Right renal cortex interstitium (tissue), 3 donors: Measurements from ENCODE around the gene MTARC2. TPM values are rescaled to one million over a fixed set of nuclear protein-coding genes. Genes with fewer than 3 reads are reported as not detected.

Experiments
- DNase-seq, 3 donors: peaks; one replicate each; pipeline ENCODE4 v3.0.0-alpha.2; 2013; ENCODE audit warnings: low read depth in 3 of 3, low spot score in 2 of 3
- polyA plus RNA-seq, 3 donors: library from polyadenylated mRNA; unstranded; fragments of 120-200 nt; gene quantifications; one replicate each; pipeline ENCODE4 v1.2.1, GENCODE V29; 2013; ENCODE audit not compliant: insufficient read length in 3 of 3

Gene MTARC2
- polyA plus RNA-seq, 3 donors, result 47.1 to 55.1 (median 49.0) TPM

DNA sequence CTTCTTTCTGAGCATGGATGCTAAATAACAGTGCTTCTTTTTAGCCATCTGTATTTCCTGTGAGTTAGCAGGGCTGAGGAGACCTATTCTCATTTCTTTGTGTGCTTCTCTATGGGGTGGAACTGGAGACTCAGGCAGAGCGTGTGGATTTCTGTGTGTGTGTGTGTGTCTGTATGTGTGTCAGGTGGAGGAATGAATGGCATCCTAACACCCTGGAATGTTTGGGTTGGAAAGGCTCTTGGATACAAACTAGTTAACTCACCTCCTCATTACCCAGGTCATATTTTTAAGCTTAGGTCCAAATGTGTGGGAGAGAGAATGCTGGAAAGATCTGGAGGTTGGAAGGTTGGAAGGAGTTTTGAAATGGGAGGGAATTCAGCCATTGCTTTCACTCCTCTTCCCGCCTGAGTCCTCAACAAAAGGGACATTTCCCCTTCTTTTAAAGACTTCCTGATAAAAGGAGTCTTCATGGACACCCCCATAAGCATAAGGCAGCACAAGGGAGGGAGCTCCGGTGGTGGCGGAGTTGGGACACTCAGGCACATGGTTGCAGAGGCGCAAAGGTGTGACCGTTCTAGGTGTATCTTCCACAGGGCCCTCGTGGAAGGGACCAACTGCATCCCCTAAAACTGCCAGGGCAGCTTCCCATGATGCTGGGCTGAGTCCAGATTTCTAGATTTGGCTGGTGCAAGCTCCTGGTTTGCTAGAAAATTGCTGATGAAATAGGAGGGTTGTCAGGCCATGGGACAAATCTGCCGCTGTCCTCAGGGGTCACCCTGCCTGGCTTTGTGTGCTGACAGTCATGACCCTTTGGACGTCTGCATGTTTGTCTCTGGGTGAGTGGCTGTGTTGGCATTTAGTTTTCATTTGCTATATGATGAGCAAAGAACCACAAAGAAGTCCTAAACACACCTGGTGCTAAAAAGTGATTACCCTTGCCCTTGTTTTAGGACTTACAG, 76.2 kb downstream of the MTARC2 start:
- DNase-seq, result no peak

DNA sequence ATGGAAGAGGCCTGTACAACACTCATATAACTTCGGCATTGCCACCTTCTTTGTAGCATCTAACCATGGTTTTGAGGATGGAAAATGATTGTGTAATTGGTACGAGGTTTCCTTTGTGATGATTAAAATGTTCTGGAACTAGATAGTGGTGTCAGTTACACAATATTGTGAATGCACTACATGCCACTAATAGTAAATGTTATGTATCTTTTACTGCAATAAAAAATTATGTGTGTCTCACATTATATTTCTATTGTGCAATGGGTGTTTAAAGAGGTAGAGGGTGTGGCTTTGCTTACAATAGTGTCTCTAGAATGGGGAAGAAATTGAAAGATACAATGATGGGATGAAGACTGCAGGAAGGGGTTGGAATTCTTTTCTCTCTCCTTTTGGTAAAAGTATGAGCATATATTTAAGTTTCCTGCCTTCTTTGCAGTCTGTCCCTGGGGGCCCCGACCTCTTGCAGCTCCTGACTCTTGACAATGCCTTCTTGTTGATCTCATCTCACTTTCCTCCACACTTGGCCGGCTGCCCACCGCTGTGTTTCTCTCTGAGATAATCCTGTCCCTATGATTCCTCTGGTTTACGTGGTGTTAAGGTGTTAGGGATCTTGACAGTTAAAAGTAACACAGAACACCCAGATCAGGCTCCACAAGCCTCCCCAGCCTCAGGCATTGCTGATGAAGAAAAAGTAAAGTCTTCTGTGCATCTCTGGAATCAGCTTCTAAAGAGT, 77.9 kb downstream of the MTARC2 start:
- no peak for DNase-seq

DNA sequence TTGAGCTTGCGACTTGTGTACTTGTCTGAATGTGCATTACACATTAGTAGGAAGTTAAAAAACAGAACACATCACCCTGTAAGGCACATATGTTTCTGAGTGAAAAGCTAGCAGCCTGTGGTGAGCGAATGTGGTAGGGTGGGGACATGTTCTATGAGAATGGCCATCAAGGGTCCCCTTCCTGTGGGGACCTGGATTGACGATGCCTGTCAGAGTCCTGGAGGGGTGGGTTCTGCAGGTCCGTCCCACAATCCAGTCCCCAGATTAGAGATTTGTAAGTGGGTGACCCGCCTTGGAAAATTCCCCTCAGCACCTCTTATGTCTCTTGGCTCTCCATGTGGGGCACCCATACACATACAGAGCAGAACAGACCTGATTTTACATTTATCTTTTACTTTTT, 78.6 kb downstream of the MTARC2 start:
- DNase-seq, result no peak

DNA sequence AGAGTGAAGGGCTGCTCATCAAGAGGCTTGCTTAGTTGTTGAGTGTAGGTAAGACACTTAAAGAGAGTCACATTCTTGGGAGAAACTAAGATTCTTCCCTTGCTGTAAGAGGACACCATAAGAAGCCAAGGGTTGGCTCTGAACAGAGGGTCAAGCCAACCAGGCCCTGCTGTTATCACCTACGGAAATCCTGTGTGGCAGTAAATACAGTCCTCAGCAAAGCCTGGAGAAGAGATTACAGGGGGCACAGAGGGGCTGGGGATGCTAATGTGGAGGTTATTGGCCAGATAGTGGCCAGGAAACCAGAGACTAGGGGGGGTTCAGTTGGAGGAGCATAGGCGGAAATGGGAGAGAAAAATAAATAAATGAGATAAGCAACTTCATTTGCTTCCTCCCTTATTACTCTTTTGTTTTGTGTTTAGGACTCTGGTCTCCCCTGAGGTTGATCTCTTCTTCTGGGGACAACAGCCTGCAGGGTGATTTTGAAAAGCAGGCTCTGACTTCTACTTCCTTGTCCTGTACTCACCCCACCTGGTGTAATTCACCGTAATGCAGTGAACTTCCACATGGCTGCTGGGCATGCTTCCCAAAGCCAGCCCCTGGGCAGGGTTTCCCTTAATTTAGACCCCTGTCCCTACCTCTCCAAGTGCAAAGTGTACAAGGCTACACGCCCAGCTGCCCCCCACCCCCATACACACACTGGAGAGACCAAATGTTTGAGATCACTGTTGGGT, 79.5 kb downstream of the MTARC2 start:
- DNase-seq, result no peak

DNA sequence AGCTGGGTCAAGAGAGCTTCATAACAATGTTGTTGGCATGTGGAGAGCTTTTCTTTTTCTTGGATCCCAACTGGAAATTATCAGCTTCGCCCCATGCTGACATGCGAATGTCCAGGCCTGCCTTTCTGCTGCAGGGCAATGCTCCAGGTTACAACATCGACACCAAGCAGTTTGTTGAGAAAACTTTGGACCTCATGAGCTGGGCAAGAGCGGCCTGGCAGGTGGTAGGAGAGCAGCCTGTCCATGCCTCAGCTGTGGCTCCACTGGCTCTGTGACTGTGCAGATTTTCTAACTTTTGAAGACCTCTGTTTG, 80.0 kb downstream of the MTARC2 start:
- no peak for DNase-seq

DNA sequence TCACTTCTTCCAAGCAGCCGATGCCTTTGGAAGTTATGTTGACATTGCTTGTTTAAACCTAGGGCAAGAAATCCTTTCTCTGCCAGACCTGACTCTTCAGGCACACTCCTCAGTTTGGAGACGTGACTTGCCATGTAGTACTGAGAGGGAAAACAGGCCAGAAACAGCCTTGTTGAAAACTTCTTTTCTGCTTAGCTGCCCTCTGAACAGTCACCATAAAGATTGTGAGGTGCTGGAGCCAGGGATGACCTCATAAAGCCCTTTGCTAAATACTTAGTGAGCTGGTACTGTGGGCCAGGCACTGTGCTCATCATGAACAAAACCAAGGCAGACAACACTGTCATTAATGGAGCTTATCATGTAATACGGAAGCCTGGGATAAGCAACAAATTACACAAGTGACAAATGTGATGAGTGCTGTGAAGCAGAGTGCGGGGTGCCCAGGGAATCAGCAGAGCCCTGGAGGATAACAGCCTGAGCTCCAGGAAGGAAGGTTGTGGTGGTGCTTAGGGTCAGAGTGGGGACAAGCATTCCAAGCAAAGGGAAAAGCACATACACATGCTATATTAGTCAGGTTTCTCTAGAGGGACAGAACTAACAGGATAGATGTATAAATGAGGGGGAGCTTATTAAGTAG, 80.9 kb downstream of the MTARC2 start:
- DNase-seq, result no peak

DNA sequence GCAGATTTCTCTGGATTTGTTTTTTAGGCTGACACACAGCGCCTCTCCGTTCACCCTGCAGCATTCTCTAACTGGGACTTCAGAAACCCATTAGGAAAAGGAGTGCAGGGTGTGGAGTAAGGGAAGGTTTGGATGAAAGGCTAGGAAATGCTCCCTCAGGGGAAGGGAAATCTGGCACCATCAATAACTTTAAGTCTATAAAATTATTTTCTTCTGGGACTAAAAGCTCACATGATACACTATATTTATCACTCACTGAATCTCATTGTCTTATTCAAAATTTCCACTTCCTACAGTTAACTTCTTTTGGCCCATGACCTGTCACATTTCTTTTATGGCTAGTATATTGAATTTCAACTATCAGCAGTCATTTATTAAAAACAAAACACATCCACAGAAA, 85.3 kb downstream of the MTARC2 start:
- DNase-seq, result no peak

Other genes starting within 250 kb of the MTARC2 start
- gene MARK1, start 220.2 kb upstream of the MTARC2 start, polyA plus RNA-seq, result 10 to 100 TPM in 1 of 3 donors, 1 to 10 TPM in 2; 8.3 to 10.9 (median 9.7) TPM
- gene C1orf115, start 58.0 kb upstream of the MTARC2 start, polyA plus RNA-seq, result 10 to 100 TPM; 26.6 to 28.4 (median 27.9) TPM
- gene MTARC1, start 38.6 kb downstream of the MTARC2 start, polyA plus RNA-seq, result 10 to 100 TPM; 19.2 to 22.3 (median 20.8) TPM
- 10 to 100 TPM in 1 of 3 donors, 1 to 10 TPM in 2; 7.2 to 10.3 (median 9.4) TPM for gene HLX, start 131.1 kb downstream of the MTARC2 start, polyA plus RNA-seq